GM19035 (cell line): ENCODE results near the gene MYB.
"Not testable (repeated sequence)": the region's sequence is repeated elsewhere in the genome, so short reads cannot be mapped to it uniquely, and the experiment has no call there.

ENCODE experiments used
- ATAC-seq: cut with Tn5 transposase; IDR thresholded peaks from one replicate; pipeline ENCODE4 v1.9.1; 2021; ENCODE audit not compliant: unreplicated experiment

The MYB gene

DNA sequence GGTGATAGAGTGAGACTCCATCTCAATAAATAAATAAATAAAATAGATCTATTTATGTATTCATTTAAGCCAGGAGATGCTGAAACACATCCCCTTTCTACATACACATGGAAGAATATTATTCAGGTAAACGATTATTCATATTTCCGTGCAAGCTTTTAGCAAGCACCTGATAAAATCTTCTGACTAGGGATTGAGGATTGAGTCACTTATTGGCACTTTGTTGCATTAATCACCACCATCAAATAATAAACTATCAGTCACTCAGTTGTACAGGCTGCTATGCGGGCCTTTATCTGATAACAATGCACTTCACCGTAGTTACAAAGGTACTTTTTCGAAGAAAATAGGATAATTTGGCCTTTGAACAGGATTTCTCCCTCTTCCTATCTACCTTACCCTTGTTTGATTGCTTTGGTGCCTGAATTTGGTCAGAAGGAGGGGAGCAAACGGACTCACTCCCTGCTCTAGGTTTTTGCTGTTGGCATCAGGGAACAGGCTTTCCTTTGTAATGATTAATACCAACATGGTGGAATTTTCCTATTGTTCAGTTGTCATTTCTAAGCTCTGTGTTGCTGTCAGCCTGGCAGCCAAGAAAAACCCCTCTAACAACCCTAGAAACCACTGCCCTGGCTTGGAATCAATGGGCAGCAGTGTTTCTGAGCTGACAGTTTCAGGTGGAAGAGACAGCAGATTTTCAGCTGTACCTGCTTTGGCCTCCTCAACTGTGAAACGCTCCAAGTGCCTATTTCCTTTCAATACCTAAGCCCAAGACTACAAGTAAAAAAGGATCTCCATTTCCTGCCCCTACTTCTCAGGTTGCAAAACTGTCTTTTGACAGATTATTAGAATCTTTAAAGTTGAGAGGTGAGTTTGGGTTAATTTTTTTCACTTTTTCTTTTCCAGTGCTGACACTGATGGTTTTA, 63.0 kb downstream of the MYB start:
- ATAC-seq = no peak

DNA sequence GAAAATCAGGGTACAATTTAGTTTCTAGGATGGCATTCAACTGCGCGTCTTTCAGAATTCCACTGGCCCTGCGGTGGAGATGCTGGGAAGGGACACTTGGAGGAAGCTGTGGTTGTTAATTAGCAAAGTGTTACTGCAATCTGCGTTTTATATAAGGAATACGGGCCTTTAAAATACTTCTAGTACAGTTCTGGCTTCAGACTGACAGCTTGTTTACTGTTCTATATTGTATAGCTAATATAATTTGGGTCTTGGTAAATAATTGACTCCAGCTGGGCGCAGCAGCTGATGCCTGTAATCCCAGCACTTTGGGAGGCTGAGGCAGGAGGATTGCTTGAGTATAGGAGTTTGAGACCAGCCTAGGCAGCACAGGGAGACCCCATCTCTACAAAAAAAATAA, 63.7 kb downstream of the MYB start:
- no peak for ATAC-seq

DNA sequence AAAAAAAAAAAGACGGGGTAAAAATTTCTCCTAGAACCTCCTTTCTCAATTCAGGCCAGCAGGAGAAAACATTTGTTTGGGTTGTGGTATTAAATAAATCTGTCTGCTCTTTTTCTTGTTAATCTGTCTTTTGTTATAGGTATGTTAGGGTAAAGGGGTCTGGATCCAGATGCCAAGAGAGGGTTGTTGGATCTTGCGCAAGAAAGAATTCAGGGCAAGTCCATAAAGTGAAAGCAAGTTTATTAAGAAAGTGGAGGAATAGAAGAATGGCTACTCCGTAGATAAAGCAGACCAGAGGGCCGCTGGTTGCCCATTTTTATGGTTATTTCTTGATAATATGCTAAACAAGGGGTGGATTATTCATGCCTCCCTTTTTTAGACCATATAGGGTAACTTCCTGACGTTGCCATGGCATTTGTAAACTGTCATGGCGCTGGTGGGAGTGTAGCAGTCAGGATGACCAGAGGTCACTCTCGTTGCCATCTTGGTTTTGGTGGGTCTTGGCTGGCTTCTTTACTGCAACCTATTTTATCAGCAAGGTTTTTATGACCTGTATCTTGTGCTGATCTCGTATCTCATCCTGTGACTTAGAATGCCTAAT, 65.4 kb downstream of the MYB start:
- not testable (repeated sequence) for ATAC-seq

DNA sequence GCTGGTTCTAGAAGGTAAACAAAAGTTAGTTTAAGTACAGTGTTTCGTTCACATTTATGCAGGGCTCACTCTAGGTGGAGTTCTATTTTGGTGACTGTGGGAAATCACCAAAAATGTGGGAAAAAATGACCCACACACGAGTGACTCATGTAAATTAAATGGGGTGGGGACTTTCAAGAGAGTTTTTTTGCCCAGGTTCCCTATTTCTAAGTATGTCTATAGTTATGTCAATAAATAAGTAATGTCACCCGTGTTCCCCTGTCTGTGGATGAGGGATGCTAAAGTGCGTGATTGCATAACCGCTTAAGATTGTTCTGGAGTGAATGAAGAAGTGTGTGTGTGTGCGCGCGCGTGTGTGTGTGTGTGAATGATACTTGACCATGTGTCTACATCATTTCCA, 69.1 kb downstream of the MYB start:
- no peak for ATAC-seq

DNA sequence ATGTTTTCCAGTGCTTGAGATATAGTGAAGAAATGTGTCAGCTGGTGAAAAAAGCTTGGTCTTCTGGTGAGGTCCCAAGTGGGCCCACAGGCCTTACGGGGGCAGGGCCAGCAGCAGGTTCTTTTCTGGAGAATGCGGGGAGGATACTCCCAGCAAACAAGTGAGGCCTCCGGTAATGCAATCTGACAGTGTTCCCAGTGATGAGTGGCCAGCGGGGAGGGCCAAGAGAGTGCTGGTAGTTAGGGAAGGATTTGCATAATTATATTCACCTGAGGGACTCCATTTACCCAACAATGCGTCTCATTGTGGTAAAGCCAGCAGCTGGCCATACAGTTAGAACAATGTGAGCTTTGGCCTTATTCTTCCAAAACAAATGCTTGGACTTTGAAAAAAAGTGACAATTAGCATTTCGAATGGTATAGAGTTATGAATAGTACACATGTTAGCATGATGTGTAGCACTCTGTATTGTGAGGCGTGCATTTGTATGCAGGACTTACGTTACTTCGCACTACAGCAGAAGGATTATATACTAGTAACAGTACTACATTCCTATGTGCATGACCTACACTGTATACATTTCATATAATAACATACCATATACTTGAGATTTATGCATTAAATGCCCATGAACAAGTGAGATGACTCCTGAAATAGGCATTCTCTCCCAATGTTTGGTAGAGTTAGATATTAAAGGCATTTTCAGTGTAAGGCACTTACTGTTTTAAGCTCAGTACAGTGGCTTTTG, 69.8 kb downstream of the MYB start:
- no peak for ATAC-seq

DNA sequence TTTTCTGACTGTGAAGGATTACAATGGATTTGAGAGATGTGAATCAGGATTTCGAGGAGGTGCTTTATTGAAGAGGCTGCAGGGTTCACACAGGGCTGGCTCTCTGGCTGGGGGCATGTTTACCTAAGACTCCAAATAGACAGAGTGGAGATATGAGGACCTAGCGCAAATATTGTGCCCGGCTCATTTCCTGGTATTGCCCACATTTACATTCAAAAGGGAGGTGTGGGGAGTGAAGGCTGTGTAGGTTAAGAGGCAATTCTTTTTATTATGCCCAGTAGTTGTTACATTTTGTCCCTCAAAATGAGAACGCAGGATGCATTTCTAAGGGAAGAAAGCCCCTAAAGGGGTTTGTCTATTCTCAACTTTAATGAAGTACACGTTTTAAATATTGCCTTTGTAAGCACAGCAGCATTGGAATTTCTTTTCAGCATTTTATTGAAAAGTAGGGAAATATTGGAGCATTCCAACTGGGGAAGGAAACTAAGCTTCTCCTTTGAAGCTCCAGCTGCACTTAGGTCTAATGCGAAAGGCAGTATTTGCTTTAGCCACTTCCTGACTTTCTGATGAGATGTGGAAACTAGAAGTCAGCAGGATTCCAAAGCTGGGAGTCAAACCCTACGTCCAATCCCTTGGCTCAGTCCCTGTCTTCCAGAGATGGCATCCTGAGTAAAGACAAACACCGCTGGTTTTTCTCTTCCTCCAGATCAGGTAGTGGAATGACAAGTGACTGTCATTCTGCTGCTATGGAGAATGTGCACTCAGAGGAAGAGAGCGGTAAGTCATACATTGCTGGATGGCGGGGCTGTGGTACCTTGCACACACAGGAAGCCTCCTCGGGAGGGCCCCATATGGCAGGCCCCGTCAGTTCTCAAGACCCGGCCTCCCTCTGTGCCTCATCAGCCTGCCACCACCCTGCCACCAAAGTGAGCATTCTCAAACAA, 70.7 kb downstream of the MYB start:
- no peak for ATAC-seq

DNA sequence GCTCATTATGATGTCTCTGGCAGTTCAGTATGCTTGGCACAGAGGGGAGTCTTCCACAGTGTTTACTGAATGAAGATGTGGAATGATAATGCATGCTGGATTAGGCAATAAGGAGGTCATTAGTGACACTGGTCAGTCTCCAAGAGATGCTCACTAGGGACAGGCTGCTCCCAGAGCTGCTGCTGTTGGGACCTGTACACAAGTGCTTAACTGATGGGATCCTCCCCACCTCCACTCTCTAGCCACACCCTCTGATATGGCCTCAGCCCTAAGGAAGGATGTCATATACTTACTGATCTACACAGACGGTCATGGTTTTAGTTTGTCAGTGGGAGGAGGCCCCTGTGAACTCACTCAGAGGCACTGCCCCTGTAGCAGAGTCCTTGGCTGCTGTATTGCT, 73.4 kb downstream of the MYB start:
- ATAC-seq = no peak

DNA sequence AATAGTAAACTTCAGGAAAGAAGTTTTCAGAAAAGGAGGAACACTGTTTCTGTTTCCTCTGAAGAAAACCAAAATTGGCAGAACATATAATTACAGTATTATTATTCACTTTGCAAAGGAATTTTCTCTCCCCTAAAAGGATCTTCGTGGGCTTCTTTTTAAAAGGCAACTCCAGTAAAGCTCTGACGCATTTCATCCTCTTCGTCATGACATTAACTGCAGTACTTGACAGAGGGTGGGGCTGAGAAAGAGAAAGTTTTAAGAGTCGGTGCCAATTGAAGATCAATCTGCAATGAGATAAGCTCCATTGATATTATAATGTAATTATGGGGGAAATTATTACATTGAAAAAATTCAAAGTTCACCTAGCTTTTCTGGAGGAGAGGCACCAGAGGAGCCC, 75.8 kb downstream of the MYB start:
- ATAC-seq = no peak

DNA sequence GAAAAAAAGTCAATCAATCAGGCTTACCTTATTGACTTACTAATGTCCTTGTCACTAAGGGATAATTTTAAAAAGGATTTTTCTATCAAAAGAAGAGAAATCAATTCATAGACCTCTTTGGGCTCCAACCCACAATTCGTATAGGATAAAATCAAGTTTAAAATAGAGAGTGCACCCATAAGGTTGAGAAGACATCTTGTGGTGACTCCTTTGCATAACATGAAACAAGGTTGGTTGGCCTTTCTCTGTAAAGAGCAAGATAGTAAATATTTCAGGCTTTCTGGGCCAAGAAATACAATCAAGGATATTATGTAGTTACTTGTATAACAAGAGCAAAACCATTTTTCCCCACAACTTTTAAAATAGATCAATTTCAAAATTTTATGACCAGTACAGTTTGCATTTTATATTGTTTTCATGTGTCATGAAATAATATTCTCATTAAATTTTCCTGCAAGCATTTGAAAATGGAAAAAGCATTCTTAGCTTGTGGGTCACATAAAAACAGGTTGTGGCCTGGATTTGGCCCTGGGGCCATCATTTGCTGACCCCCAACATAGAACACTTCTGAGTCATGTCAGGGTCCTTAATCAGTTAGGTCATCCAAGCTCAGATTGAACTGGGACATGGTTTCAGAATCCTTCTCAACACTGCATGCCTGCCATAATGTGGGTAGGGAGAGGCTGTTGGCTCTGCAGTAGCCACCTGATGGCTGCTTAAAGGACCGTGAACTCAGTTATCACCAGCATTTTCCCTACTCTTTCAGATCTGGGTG, 76.7 kb downstream of the MYB start:
- ATAC-seq = no peak

DNA sequence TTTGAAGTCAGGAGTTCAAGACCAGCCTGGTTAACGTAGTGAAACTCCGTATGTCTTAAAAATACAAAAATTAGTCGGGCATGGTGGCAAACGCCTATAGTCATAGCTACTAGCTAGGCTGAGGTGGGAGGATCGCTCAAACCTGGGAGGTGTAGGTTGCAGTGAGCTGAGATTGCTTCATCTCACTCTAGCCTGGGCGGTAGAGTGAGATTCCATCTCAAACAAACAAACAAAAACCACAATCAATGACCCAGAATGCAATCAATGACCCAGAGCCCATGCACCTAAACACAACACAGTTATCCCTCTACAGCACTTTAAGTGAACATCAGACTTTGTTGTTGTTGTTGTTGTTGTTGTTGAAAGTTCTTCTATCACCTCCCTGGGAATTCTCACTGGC, 77.9 kb downstream of the MYB start:
- no peak for ATAC-seq

DNA sequence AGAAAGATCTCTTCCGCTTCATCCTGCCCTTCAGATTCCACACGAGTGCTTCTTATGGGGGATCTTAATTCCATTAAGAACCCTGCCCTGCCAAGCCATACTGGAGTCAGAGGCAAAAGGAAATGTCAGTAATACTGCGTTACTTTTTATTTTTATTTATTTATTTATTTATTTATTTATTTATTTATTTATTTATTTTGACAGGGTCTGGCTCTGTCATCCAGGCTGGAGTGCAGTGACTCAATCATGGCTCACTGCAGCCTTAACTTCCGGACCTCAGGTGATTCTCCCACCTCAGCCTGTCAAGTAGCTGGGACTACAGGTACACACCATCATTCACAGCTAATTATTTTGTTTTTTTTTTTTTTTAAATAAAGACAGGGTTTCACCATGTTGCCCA, 79.5 kb downstream of the MYB start:
- no peak for ATAC-seq

DNA sequence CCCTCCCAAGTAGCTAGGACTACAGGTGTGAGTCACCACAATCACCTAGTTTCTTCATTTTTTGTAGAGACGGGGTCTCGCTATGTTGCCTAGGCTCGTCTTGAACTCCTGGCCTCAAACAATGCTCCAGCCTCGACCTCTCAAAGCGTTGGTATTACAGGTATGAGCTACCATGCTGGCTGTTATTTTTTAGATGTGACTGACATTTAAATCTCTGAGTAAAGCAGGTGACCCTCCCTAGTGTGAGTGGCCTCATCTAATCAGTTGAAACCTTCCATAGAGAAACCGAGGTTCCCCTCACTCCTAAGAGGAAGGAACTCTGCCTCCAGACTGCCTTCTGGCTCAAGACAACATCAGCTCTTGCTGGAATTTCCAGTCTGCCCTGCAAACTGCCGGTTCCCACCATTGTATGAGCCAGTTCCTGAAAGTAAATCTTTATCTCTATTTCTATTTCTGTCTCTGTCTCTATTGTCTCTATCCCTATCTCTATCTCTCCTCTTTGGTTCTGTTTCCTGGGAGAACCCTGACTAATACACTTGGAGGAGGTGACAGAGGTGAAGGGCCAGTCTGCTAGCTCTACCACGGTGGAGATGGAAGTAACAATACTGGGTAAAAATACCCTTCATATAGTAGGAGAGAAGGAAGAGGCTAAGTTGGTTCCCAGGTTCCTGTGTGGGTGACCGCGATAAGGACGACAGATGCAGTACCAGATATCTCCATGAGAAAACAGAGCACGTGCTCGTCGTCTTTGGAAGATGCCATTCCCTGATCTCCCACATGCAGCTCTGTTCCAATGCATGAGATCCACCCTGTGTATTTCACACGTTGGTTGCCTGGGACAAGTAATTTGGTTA, 81.0 kb downstream of the MYB start:
- no peak for ATAC-seq

DNA sequence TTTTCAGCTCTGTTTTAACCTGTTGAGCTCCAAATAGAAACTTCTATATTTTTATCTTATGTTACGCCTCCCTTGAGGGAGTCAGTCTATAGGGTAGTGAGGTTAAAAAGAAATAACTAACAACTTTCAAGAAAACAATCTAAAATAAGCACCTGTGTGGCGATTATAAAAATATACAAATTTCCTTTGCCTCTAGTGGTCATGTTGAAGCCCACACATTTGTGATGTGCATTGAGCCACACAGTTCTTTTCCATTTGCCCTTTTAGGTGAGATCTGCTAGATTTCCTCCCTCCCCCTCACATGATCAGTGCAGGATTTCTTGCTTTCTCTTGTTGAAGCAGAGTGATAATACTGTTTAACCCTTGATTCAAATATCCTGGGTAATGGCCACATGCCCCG, 84.2 kb downstream of the MYB start:
- no peak for ATAC-seq

DNA sequence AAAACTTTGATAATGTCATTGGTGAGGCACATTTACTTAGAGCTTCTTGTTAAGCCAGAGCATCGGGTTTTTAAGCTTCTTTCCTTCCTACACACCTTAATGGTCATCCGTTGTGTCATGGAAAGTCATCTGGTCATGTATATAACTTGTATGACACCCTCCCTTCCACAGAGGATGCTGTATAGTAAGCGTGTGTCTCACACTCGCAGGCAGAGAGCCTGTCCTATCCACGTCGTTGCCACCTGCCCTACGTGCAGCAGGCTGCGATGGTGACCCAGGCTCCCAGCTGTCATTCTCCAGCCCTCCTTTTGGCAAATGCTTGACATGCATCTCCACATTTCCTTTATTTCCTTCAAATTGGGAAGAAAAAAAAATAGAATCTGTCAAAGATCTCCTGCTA, 85.6 kb downstream of the MYB start:
- no peak for ATAC-seq

DNA sequence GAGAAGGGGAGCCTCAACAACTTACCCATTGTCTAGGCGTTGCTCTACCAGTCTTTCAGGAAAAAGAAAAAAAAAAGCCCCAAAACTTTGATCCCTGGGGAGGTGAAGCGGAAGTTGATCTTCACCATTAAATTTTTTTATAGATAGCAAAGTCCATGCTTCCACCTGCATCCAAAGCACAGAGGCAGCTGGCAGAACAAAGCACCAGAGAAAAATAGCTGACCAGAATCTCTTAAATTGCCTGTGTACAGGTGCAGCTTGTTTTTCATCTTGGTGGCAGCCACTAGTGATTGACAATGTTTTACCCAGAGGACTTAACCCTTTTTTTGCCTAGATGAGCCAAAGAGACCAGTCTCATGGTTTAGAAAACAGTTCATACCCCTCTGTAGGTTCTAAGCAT, 86.0 kb downstream of the MYB start:
- ATAC-seq = no peak

DNA sequence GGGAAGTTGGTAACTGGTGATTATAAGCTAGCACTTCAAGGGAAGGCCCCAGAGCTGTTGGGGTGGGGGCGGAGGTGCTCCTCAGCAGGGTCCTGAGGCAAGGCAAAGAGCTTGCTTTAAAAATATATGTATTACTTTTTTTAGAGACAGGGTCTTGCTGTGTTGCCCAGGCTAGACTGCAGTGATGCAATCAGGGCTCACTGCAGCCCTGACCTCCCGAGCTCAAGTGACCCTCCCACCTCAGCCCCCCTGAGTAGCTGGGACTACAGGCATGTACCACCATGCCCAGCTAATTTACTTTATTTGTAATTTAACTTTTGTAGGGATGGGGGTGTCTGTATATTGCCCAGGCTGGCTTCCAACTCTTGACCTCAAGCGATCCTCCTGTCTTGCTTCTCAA, 87.2 kb downstream of the MYB start:
- ATAC-seq = no peak

DNA sequence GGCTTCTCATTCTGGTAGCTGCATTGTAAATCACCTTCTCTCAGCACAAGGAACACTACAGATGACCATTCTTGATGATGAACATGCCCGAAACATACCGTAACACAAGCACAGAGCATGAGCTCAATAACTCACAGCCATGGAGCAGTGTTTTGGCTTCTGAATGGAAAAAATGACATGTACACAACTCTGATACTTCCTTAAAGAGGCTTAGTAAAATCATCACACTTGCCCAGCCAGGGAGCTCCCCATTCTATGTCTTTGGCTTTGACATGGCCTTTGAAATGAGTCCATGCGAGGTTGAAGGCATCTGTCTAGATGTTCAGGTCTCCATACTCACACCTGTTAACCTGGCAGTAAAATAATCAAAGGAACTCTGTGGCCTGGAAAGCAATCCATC, 87.6 kb downstream of the MYB start:
- no peak for ATAC-seq
